GM18907 (cell line): ENCODE measurements around the gene HOXB5.

Experiments used
- ATAC-seq: cut with Tn5 transposase; IDR thresholded peaks from one replicate; pipeline ENCODE4 v1.9.1; 2021; ENCODE audit warnings: mild to moderate bottlenecking, moderate library complexity; ENCODE audit not compliant: unreplicated experiment

HOXB5 gene

DNA sequence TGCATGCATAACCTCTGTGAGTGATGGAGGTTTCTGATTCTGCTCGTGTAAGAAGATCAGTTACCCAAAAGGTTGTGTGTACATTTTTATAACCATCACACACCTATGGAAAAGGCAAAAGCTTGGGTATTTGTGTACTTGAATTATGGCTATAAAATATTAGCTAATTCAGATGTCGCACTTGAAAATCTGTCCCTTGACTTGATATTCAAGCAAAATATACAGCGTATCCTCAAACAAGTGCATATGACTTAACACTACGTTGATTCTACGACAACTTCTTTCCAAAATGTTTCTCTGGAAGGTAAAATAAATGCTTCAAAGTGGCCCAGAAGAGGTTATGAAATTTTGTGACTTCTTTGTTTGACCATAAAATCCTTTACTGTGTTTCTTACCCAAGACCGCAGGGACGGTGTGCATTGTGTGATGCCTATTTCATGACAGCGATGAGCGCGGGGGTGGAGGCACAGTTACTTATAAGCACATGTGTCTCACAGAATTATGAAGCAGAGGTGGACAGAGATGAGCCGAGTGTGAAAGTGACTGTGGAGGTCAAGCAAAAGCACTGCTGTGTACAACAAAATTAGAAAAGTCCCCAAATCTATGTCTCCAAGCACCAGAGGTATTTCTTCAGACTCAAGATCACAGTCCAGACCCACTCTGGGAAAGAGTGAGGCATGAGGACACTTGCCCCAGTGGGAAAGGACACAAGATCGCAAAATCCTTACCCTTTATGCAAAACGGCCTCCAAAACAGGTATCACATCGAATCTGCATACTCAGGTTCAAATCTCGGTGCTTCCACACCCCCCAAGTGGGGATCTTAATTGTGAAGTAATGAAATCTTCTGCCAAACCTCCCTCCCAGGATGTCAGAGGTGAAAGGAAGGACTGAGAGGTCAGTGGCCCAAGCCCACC is 36.7 kb upstream of the HOXB5 start:
- ATAC-seq = no peak

DNA sequence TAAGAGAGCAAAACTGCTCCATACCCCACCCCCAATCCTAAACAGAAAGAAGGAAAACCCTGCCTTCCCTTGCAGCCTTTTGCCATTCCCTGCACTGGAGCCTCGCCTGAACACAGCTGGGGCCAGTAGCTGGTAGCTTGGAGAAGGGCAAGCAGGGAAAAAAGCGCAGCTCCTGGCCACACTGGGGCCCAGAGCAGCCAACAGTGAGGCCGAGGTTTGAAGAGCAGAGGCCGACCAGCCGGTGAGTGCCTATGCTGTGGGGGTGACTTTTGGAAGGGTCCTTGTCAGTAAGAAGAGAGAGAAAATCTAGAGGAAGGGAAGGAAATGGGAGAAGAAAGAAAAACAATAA is 35.8 kb upstream of the HOXB5 start:
- no peak for ATAC-seq

DNA sequence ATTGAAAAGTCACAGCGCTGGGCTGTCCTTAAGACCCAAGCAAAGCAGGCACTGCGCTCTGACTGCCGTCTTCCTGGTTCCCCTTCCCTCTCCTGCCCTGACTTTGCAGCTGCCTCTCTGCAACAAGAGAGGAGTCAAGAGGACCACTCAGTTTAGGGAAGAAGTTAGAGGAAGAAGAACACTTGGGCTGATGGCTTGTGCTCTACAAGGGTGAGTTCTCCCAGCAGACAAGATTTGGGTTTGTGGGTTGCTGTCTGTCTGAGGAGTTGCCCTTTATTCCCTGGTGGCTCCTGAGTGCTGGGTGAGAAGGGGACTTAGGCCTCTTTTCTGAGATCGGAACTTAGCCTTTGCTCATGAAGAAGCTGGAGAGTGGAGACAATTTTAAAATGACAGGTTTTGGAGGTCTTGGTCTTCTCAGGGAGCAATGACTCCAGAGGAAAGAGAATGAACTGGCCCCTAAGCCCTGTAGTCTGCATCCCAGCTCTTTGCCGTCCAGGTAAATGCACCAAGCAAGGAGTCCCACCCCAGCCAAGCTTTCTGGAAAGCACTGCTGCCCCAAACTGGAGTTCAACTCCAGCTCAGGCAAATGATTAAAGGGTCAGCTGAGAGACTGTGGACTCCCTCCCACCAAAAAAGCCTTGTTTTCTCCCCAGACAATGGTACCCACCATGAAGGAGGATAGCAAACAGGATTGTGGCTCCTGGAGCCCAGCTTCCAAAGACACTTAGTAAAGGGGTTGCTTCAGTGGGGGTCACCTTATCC is 35.3 kb upstream of the HOXB5 start:
- ATAC-seq = no peak

DNA sequence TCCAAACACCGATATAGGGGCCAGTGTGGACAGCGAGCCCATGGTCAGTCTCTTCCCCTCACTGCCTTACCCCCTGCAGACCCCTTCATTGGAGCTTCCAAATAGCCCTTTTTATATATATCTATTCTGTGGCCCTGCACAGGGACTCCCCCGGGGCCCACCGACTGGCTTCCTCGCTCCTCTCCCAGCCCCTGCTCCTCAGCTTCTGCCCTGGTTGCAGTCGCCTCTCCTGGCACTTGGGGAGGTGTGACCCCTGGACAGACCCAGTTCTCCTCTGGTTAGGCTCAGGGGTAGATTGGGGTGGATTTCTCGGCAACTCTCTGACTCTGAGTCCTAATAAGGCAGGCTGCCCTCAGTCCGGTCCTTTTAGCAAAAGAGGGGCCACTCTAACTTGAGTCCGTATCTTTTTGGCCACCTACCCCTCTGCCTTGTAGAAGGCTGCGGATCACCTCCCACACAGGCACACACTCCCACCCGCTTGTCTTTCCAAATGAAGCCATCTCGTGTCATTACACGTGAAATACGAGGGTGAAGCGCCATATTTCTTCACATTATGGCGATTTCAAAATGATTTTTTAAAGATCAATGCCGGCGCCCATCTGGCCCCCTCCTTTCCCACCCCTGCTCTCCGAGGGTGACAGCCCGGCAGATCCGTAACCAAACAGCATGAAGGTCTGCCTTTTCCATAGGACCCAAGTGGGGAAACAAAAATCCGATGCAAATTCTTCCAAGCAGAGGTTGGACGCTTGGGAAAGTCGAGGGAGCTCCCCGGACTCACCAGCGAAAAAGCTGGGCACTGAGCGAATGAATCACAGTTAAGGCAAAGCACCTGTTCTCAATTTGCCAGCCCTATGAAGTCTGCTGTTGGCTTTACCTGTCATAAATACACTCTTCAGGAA is 34.3 kb upstream of the HOXB5 start:
- no peak for ATAC-seq

DNA sequence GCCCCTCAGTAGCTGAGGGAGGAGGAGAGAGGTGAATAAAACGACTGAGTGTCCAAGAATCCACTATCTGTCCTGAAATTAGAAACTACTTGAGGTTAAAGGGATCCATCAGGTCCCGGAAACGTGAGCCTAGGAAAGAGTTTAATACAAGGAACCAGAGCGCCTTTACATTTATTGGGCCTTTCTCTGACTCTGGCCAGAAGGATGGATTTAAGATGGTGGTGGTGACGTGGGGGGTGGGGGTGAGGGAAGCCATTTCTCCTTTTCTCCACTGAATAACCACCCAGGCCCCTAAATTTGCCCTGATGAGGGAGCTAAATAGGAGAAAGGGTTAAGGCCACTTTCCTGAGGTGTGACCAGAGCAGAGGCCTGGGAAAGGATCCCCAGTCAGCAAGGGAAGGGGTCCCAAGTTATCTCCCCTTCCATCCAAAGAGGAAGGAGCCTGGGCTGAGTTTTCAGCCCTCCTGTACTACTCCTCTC is 33.6 kb upstream of the HOXB5 start:
- ATAC-seq = no peak

DNA sequence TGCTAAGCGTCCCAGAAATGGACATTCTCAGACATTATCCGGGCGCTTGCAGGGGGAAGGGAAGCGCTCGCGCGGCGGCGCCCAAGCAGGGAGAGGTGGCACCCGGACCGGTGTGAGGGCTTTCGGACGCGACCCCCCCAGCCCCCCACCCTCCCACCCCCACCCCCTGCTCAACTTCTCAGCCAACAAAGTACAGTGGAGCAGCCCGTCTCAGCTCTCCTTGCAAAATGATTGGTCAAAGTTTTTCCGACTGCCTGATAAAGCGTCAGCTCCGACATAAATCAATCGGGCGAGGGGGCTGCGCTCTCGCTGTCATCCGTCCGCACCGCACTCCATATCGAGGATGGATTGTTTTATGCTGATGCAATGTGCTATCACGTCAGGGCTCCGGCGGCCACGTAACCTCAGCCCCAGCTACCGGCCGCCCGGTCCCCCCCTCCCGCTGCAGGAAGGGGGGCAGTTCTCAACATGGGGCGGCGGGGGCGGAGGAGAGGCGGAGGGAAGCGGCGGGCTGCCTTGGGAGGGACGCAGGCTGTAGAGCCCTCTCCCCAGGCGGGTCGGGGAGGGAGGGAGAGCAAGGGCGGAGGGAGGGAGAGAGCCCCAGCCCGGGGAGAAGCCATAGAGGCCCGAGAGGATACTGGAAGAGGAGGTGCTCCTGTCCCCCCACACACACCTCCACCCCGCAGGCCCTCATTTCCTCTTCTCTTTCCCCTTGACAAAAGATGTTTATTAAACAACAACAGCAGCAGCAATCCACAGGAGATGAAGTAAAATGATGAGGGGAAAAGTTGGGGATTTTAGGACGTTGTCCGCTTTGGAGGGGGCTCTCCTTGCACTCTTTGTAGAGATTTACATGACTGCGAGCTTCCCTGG is 32.9 kb upstream of the HOXB5 start, which contains the start of gene HOXB9:
TSS of gene HOXB9 (minus strand) at position 114 of the 873 bp plus-strand sequence. CDS start at position 25, 89 bp downstream.
- no peak for ATAC-seq

DNA sequence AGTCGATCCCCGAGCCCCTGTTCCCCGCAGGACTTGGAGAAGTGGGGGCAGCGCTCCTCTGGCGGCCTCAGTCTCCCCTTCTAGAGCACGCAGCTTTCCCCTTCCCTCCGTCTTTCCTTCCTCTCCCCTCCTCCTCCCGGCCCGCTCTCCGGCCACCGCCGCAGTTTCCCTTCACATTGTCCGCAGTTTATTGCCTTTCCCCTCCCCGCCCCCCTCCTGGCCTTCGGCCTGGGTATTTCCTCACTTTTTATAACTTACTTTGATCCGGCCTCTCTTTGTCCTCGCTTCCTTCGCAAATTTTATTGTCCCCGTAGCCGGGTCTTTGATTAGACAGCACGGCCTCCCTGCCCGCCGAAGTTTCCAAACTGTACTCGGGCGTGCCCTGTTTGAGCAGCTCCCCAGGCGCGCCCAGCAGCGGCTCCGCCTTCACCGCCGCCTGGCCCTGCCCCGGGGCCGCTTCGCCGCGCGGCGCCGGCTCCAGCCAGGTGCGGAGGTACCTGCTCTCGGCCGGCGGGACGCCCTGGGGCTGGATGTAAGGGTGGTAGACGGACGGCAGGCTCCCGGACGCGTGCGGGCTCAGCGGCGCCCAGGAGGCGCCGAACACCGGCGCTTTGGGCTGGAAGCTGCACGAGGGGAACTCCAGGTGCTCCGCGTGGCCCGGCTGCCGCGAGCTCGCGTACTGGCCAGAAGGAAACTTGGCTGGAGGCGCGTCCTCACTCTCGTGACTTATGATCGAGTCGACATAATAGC is 32.1 kb upstream of the HOXB5 start:
- ATAC-seq = no peak

DNA sequence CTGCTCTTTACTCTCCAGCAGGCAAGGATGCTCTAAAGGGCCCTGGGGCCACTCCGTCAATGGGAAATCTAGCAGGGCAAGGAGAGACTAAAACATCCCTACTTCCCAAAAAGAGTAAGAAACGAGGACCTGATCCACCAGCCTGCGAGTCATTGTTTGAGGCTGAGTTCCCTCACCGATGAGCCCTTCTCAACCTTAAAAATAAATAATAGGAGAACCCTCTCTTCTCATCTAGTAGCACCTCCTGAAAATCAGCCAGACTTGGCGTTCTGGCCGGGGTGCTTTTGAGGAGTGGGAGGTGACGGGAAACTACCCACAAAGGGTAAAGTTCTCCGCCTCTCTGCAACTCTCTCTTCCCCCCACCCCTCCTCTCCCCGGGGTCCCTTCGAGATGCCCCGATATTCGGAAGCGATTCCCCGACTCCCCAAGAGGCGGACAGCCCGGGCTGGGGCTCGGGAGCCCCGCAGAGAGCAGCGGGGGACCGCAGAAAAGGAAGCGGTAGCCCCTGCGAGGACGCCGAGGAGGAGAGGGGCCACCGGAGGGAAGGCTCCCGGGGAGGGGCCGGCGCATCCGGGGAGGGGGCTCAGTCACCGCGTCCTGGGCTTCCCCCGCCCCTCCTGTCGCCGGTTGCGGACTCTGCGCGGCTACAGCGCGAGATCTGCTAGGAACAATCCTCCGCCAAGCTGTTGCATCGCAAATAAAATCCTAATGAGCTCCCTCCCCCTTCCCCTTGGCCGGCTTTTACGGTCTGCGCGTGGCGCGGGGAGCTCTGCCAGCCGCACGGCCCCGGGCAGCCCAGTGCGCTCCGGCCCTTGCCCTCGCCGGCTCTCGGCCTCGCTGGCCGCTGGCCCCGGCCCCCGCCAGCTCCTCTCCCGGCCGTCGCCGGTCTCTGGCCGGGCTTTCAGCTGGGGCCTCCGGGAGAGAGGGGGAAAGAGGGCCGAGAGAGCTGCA is 31.2 kb upstream of the HOXB5 start:
- no peak for ATAC-seq

DNA sequence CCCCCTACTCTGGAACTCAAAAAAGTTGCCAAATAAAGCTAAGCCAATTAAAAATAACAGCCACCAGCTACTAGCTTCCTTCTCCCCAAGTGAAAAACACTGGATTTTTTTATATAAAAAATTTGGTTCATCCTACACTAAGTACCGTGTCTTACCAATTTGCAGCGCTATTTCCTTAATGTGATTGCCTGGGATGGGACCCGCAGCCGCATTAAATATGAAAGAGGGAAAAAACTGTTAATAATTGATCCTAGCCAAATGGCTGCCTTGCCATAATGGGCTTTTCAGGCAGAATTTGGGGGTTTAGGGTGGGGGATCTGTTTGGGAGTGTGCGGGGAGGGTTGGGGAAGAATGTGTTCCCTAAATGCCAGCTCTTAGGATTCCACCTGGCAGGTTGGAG is 30.5 kb upstream of the HOXB5 start:
- ATAC-seq = no peak

DNA sequence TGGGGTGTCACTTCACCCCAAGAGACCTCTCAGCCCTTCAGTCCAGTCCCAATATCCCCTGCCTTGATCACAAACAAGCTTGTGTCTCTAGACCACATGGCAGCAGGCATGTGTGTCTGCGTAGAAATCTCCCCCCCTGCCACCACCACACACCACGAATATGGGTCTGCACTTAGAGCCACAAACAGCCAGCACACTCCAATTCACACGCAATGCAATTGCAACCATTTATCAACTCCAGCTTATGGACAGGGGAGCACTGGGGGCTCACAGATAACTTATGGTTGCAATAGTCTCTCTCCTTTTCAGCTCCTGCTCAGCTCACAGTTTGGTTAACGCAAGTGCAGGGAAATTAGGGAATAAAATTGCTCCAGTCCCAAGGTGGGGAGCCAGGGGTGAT is 30.0 kb upstream of the HOXB5 start:
- no peak for ATAC-seq

DNA sequence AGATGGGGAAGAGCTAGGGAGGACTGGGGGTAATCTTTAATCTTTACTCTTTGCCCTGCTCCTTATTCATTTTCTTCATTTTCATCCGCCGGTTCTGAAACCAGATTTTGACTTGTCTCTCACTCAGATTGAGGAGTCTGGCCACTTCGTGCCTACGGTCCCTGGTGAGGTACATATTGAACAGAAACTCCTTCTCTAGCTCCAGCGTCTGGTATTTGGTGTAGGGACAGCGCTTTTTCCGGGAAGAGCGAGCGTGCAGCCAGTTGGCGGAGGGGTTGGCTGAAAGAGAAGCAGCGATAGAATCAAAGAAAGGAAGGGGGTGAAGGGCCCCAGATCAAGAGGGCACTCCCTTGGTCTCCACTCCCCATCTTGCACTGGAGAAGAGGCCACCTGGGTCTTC is 29.3 kb upstream of the HOXB5 start:
- ATAC-seq = no peak

DNA sequence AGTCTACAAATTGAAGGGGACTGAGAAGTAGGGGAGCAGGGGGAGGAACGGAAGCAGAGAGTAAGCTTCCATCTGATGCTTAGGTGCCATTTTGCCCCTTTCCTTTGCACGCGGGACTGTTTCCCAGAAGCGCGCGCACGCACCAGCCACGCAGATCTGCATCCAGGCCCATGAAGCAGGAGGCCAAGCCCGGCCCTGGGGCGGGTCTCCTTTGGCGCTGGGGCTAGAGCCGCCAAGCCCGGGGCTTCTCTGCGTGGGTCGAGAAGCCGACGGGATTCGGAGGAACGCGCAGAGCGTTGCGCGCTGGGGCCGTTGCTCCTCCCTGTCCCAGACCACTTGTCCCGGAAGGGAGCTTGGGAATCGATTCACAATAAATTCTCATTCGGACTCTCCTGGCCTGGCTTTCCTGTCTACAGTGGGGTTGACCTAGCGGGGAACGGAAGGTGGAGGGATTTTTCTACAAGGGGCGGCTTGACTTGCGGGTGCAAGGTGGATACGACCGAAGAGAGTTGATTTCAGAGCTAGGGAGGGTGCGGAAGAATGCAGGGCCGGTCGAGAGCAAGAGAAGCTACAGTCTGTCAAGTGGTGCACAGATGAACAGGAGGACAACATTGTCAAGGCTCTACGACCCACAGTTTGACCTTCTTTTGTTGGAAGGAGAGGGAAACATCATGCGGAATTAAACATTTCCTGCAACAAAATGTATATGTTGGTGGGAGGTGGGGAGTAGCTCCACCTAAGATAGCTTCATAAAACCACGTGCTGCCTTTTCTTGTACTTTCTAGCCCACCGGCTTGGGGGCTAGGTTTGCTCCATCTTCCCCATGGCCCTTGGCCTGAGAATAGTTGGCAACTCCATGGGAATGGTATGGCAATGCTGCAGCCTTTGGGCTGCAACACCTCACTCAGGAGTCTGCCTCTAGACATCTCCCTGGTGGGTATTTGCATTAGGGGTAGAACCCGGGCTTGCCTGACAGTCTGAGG is 28.1 kb upstream of the HOXB5 start:
- no peak for ATAC-seq

DNA sequence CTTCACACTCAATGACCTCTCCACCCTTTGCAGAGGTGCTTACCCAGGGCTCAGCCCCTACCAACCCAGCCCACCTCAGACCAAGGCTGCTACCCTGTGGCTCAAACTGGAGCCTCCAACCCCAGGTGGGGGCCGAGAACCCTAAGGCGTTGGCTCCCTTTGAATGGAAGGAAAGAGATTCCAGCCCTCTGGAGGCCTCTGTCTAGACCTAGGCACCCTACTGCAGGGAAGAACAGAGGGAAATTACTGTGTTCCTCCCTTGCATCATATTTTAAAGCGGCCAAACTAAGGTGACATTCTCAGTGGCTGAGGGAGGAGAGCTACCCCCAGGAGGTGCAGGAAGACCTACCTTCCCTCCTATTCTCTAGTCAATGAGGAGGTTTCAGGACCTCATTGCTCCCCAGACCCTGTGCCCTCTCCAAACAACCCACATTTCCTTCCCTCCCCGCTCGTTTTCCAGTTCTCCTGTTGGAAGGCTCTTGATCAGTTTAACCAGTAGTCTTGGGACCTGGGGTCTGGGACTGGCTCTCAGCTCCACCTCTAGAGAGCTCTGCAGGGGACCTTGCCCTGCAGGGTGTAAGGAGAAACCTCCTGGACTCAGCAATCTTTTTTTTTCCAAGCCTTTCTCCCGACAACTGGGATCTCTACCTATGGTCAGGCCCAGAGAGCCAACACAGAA is 27.0 kb upstream of the HOXB5 start:
- ATAC-seq = no peak

DNA sequence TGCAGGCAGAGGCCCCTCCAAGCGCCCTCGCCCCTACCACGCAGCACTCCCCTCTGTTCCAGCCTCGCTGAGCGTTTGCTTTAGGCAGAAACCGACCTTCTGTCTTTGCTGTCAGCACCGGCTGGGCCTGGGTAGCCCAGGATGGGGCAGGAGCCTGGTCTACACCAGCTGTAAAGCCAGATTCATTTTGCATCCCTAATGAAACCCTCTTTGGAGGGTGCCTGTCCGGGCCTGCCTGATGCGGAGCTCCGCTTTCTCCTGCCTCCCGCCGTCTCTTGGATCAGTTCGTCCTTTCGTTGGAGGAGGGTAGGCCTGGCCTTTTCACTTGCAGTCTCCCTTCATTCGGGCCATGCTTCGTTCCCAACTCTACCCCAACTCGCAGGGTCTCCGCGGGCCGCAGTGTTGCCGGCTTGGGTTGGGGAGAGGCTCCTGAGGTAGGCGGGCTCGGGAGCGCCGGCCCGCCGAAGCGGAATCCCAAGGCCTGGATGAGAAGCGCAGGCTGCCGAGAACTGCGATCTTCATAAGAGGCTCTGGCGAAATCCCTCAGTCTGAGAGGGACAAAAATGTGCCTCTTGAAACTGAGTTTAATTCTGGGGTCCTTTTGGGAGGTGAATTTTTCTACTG is 26.4 kb upstream of the HOXB5 start:
- no peak for ATAC-seq

DNA sequence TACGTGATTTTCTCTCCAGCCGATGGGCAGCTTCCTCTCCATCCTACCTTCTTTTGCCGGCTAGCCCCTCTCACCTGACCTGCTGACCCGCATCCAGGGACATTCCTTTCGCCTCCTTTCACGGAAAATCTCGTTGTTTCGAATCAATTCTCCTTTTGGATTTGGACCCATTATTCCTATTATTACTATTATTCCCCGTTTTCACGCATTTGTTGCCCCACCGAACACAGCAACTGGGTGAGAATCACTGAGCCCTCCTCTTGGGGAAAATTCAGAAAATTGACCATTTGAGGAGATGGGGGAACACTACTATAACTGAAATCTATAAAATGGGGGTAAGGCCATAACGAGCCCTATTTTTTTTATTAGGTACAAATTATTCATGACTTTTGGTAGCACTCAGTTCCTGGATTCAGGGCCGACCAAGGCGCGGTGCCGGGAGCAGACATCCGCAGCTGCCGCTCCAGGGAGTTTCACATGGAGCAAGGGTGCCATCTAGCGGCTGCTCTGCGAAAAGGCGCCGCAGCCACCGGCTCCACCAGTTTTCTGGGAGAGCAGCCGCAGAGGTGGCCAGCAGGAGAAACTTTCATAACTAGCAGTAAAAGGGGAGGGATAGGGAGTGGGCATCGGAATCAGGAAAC is 24.8 kb upstream of the HOXB5 start:
- no peak for ATAC-seq
